WI38 (cell line): Measurements from ENCODE around the gene CLIC3.
A peak's percentile ranks its signal among the peaks of the same experiment; 100 is the strongest.

Experiments
- H3K4me3 ChIP-seq: 2 replicates; pipeline ENCODE4 v1.5.1; 2011; ENCODE audit warnings: low read depth, mild to moderate bottlenecking, control low read depth, low read length
- TF ChIP-seq, protein P1 (sequence below): IDR thresholded peaks from 2 replicates; pipeline ENCODE4 v1.5.1; 2012; ENCODE audit warnings: low read depth, mild to moderate bottlenecking, control low read depth, low read length

Gene CLIC3

GRCh38 chr9:136995362-136995761, 1.0 kb downstream of the CLIC3 start:
- TF ChIP-seq, protein P1, sequence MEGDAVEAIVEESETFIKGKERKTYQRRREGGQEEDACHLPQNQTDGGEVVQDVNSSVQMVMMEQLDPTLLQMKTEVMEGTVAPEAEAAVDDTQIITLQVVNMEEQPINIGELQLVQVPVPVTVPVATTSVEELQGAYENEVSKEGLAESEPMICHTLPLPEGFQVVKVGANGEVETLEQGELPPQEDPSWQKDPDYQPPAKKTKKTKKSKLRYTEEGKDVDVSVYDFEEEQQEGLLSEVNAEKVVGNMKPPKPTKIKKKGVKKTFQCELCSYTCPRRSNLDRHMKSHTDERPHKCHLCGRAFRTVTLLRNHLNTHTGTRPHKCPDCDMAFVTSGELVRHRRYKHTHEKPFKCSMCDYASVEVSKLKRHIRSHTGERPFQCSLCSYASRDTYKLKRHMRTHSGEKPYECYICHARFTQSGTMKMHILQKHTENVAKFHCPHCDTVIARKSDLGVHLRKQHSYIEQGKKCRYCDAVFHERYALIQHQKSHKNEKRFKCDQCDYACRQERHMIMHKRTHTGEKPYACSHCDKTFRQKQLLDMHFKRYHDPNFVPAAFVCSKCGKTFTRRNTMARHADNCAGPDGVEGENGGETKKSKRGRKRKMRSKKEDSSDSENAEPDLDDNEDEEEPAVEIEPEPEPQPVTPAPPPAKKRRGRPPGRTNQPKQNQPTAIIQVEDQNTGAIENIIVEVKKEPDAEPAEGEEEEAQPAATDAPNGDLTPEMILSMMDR = no peak

DNA sequence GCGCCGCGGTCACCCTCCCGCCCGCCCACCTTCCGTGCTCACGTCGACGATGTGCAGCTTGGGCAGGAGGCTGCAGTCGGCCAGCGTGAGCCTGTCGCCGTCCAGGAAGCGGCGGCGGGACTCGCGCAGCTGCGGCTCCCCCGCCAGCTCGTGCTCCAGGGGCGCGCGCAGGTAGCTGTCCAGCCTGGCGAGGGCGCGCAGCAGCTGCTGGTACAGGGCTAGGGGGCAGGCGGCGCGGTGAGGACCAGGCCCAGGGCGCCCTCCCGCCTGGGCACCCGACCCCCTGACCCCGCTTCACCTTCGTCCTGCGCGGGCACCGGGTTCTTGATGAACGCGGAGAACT, 1.5 kb downstream of the CLIC3 start:
- no peak overlapping the region for H3K4me3 ChIP-seq
- TF ChIP-seq, protein P1 = no peak

More at GRCh38 chr9:136995362-136995761, 1.0 kb downstream of the CLIC3 start:
- no peak overlapping the region for H3K4me3 ChIP-seq

DNA sequence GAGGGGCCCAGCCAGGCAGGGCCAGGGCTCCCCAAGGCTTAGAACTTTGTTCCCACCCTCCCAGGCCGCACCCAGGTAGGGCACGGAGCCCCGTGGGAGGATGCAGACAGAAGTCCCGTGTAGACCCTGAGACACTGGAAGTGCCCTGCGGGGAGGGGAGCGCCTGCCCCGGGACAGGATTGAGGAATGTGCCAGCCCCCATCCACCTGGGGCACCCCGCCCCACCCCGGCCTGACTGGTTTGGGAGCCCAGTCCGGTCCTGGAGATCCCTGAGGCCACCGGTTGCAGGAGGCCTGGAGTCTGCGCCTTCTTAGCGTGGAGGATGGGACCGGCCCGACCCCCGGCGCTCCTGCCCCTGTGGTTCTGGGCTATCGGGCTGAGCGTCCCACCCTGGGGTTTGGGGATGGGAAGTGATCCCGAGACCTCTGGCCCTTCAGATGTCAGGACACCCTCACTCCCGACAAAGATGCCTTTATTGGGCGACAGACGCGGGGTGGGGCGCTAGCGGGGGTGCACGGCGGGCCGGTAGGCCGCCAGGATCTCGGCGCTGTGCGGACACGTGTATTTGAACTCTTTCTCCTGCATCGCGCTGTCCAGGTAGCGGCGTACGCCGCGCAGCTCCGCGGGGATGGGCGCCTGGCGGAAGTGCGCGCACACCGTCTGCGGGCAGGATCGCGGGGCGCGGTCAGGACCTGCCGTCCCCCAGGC, 2.0 kb downstream of the CLIC3 start:
- TF ChIP-seq, protein P1 = no peak
- H3K4me3 ChIP-seq = no peak overlapping the region

DNA sequence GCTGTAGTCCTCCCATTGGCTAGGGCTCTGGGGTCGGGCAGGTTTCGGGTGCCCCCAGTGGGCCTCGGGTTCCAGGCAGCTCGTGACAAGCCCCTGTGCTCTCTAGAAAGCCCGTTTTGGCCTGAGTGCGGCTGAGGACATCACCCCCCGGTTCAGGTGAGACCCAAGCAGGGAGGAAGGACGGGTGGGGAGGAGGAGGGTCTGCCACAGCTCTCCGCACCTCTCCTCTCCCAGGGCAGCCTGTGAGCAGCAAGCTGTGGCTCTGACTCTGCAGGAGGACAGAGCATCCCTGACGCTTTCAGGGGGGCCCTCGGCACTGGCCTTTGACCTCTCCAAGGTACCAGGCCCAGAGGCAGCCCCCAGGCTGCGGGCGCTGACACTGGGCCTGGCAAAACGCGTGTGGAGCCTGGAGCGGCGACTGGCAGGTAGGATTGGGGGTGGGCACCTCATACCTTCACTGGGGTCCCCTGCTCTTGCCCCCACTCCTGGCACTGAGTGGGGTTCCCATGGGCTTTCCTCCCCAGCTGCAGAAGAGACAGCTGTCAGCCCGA, 3.5 kb downstream of the CLIC3 start:
- TF ChIP-seq, protein P1 = no peak
- H3K4me3 ChIP-seq = peak overlapping the region; percentile 79

- TF ChIP-seq, protein P1 = no peak
- peak within 1 kb of the TSS; percentile 79 for H3K4me3 ChIP-seq
These were observed 4.2 kb downstream of the CLIC3 start, which contains the start of gene PAXX for GRCh38 chr9:136991993-136992818. PAXX (plus strand) TSS chr9:136992422; CDS start chr9:136992444, 22 bp downstream.

DNA sequence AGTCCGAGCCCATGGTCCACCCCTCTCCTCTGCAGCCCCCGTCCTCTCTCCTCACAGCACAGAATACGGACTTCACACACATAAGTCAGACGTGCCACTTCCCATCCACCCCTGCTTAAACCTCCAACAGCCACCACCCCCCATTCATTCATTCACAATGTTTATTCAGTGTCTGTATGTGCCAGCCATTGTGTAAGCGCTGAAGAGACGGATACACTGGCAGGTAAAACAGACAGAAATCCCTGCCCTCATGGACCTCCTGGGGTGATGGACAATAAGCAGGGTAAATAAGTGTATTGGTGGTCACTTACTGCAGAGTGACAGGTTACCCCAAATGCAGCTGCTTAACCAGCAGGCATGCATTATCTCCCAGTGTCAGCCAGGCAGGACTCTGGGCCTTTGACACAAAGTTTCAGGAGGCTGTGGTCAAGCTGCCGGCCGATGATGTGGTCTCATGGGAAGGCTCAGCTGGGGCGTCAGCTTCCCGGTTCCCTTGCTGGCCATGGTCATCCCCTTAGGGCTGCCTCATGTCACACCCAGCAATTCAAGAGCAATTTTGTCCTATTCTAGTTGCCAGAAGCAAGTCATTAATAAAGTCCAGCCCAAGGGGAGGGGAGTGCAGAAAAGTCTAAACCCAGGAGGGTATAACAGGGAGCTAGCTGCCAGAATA, 6.0 kb downstream of the CLIC3 start:
- no peak overlapping the region for H3K4me3 ChIP-seq
- TF ChIP-seq, protein P1 = no peak
